Neural crest cell (in vitro differentiated cells): ENCODE measurements around the gene SLC2A9. TPM values are rescaled to one million over a fixed set of nuclear protein-coding genes. Genes with fewer than 3 reads are reported as not detected.

ENCODE experiments used
- DNase-seq: peaks from one replicate; pipeline ENCODE4 v3.0.0; 2021; ENCODE audit warnings: low read depth, mixed read lengths, low spot score
- H3K27ac Mint-ChIP-seq: one replicate; pipeline ENCODE4 v1.8.0; 2021; ENCODE audit warnings: mild to moderate bottlenecking, mixed read lengths; ENCODE audit not compliant: unreplicated experiment
- H3K27me3 Mint-ChIP-seq: 2 replicates; pipeline ENCODE4 v1.8.0; 2021; ENCODE audit warnings: low read depth, mild to moderate bottlenecking, mixed read lengths
- H3K36me3 Mint-ChIP-seq: 2 replicates; pipeline ENCODE4 v1.8.0; 2021; ENCODE audit warnings: low read depth, mild to moderate bottlenecking, mixed read lengths
- H3K4me1 Mint-ChIP-seq: 2 replicates; pipeline ENCODE4 v1.8.0; 2021; ENCODE audit warnings: mixed read lengths
- H3K4me3 Mint-ChIP-seq: one replicate; pipeline ENCODE4 v1.8.0; 2021; ENCODE audit warnings: mild to moderate bottlenecking, mixed read lengths
- H3K9me3 Mint-ChIP-seq: 2 replicates; pipeline ENCODE4 v1.8.0; 2021; ENCODE audit warnings: mixed read lengths
- total RNA-seq: library from RNA; stranded (reverse); gene quantifications from 2 replicates; pipeline ENCODE4 v1.2.1, GENCODE V29; 2021
- TF ChIP-seq, protein P1 (sequence below): fragments of 200-600 bp; sonication (generic); conservative IDR thresholded peaks from 2 replicates; pipeline ENCODE4 v1.5.0; 2021; ENCODE audit warnings: antibody characterized with exemption, mild to moderate bottlenecking

SLC2A9 gene
- total RNA-seq, 1 donor from 2014 or later: 0.26 TPM

GRCh38 chr4:9919047-9919446, 102.2 kb downstream of the SLC2A9 start:
- no peak for DNase-seq
- H3K4me3 Mint-ChIP-seq: no peak overlapping the region
- TF ChIP-seq, protein P1, sequence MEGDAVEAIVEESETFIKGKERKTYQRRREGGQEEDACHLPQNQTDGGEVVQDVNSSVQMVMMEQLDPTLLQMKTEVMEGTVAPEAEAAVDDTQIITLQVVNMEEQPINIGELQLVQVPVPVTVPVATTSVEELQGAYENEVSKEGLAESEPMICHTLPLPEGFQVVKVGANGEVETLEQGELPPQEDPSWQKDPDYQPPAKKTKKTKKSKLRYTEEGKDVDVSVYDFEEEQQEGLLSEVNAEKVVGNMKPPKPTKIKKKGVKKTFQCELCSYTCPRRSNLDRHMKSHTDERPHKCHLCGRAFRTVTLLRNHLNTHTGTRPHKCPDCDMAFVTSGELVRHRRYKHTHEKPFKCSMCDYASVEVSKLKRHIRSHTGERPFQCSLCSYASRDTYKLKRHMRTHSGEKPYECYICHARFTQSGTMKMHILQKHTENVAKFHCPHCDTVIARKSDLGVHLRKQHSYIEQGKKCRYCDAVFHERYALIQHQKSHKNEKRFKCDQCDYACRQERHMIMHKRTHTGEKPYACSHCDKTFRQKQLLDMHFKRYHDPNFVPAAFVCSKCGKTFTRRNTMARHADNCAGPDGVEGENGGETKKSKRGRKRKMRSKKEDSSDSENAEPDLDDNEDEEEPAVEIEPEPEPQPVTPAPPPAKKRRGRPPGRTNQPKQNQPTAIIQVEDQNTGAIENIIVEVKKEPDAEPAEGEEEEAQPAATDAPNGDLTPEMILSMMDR: no peak
- H3K27me3 Mint-ChIP-seq: no peaks in the 10 kb centered on the region
- H3K36me3 Mint-ChIP-seq: no peaks in the 10 kb centered on the region
- peaks cover 7% of the 10 kb centered on the region for H3K4me1 Mint-ChIP-seq
- H3K9me3 Mint-ChIP-seq: no peaks in the 10 kb centered on the region
- no peak overlapping the region for H3K27ac Mint-ChIP-seq

GRCh38 chr4:9918484-9918883, 102.8 kb downstream of the SLC2A9 start:
- DNase-seq: no peak
- Mint-ChIP-seq H3K4me3 (no peak overlapping the region), H3K9me3 (no peaks in the 10 kb centered on the region), H3K27me3 (peaks cover 3% of the 10 kb centered on the region), H3K36me3 (no peaks in the 10 kb centered on the region), H3K4me1 (peaks cover 7% of the 10 kb centered on the region), H3K27ac (no peak overlapping the region)
- TF ChIP-seq, protein P1: no peak

DNA sequence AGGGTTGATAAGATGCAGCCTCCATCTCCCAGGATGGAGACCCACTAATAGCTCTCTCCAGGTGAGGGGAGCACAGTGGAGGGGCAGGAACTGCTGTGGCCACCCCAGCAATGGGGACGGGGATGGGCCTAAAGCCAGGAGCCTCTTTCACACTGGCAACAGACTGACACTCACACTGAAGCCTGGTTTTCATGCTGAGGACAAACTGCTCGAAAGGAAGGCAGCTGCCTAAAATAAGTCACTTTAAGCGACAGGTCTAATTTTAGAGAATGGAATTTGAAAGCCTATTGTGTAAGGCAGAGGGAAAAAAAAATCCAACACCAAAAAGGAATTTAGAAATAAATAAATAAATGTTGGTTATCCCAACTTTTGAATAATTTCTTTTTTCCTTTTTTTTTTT, 104.4 kb downstream of the SLC2A9 start:
- H3K9me3 Mint-ChIP-seq: no peaks in the 10 kb centered on the region
- H3K4me1 Mint-ChIP-seq: peaks cover 7% of the 10 kb centered on the region
- DNase-seq: no peak
- no peak overlapping the region for H3K4me3 Mint-ChIP-seq
- H3K27ac Mint-ChIP-seq: no peak overlapping the region
- TF ChIP-seq, protein P1: no peak
- H3K27me3 Mint-ChIP-seq: peaks cover 9% of the 10 kb centered on the region
- no peaks in the 10 kb centered on the region for H3K36me3 Mint-ChIP-seq

- H3K9me3 Mint-ChIP-seq: no peaks in the 10 kb centered on the region
- peaks cover 10% of the 10 kb centered on the region for H3K27me3 Mint-ChIP-seq
- peaks cover 7% of the 10 kb centered on the region for H3K4me1 Mint-ChIP-seq
- H3K27ac Mint-ChIP-seq: no peak overlapping the region
- DNase-seq: no peak
- TF ChIP-seq, protein P1: no peak
- no peaks in the 10 kb centered on the region for H3K36me3 Mint-ChIP-seq
- no peak overlapping the region for H3K4me3 Mint-ChIP-seq
These were observed 105.0 kb downstream of the SLC2A9 start for GRCh38 chr4:9916346-9916745.

DNA sequence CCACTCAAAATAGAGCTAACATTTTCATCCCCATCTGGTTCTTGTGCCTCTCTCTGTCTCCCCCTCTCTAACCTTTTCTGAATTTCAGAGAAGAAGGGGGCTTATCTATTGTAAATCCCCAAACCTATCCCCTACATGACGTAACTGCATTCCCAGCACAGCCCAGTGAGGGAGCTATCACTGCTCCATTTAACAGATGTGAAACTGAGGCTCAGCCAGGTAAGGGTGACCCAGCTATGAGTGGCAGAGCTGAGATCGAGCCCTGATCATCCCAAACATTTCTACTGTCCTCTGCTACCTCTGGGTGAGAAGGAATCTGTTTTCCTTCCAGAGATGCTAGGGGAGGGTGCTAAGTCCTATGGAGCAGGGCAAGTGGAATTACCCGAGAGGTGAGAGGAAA, 107.5 kb downstream of the SLC2A9 start:
- H3K27me3 Mint-ChIP-seq: peaks cover 27% of the 10 kb centered on the region
- no peaks in the 10 kb centered on the region for H3K36me3 Mint-ChIP-seq
- TF ChIP-seq, protein P1: no peak

DNA sequence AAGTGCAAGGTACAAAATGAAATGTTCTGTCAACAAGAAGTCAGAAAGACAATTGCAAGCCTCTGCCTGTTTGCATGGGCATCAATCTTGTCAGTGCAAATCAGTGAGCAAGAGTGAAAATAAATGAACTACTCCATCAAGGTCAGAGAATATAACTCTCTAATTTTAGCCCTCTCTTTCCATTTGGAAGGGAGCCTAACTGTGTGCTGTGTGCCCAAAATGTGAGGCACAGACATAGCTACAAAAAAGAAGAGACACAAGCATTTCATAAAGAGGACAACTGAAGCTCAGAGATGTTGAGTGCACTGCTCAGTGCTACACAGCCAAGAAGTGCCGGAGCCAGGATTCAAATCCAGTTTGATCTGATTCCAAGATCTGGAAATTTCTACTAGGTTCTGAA, 114.3 kb downstream of the SLC2A9 start:
- DNase-seq: no peak
- H3K27me3 Mint-ChIP-seq: peaks cover 32% of the 10 kb centered on the region
- H3K4me3 Mint-ChIP-seq: no peak overlapping the region
- no peak overlapping the region for H3K27ac Mint-ChIP-seq
- H3K9me3 Mint-ChIP-seq: peaks cover 3% of the 10 kb centered on the region
- peaks cover 11% of the 10 kb centered on the region for H3K4me1 Mint-ChIP-seq
- TF ChIP-seq, protein P1: no peak
- no peaks in the 10 kb centered on the region for H3K36me3 Mint-ChIP-seq

More for the DNA sequence above, 107.5 kb downstream of the SLC2A9 start:
- DNase-seq: no peak
- no peaks in the 10 kb centered on the region for H3K4me1 Mint-ChIP-seq
- H3K4me3 Mint-ChIP-seq: no peak overlapping the region
- H3K9me3 Mint-ChIP-seq: peaks cover 2% of the 10 kb centered on the region
- H3K27ac Mint-ChIP-seq: no peak overlapping the region
